ENCODE measurements around the gene KLF4.

Gene KLF4

GRCh38 chr9:107447081-107447480, 42.5 kb downstream of the KLF4 start:
- DNase-seq = no peak

DNA sequence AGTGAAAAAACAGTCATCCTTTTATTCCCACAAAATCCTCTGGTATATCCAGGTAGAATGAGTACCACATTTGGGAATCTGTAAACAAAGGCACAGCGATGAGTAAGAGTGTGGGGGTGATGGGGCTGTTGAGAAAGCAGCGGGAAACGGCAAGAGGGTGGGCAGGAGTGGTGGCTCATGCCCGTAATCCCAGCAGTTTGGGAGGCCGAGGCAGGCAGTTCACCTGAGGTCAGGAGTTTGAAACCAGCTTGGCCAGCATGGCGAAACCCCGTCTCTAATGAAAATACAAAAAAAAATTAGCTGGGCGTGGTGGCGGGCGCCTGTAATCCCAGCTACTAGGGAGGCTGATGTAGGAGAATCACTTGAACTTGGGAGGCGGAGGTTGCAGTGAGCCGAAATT, 43.1 kb downstream of the KLF4 start:
- DNase-seq = no peak

GRCh38 chr9:107443786-107444185, 45.8 kb downstream of the KLF4 start:
- DNase-seq = no peak

GRCh38 chr9:107439991-107440456, 49.5 kb downstream of the KLF4 start:
- no peak for DNase-seq

DNA sequence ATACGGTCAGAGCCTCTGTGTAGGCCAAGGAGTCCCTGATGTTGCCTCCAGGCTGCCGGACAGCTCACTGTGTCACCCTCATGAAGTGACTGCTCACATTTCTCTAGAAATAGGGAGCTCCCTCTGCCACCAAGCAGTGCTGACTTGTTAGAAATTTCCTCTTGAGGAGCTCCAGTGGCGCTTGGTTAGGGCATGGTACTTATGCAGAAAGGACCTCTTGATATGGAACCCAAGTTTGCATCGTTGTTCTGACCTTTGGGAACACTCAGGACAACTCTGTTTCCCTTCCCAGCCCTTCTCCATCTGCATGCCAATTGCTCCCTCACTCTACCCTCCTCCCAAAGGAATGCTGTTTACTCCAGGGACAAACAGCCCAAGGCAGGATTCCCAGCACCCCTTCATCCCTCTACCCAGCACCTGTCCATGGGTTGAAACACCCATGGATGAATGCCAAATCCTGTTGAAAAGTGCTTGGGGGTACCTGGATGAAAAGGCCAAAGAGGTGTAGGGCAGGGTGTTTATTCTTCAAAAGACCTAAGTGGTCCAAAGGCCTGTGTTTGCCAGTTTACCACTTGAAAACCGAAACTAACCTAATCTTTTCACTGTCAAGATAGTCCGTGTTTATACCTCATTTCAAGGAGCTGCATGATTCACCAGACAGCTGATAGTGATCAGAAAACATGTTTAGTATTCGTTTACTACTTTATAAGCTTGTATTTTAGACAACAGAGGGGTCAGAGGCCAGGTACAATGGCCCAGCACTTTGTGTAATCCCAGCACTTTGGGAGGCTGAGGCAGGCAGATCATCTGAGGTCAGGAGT, 51.1 kb downstream of the KLF4 start:
- peak; percentile 24 for DNase-seq

GRCh38 chr9:107437716-107438115, 51.9 kb downstream of the KLF4 start:
- DNase-seq = no peak

- no peak for DNase-seq
Observed at GRCh38 chr9:107435415-107435814, 54.2 kb downstream of the KLF4 start.

All from DMS79 (cell line).